SW480 (cell line): Measurements from ENCODE around the gene CFAP20DC.
A peak's percentile ranks its signal among the peaks of the same experiment; 100 is the strongest.
"Not testable (repeated sequence)": the region's sequence is repeated elsewhere in the genome, so short reads cannot be mapped to it uniquely, and the experiment has no call there.

Source experiments
- DNase-seq: peaks from one replicate; pipeline ENCODE4 v3.0.0-alpha.2; 2016; ENCODE audit warnings: low spot score

Gene CFAP20DC

DNA sequence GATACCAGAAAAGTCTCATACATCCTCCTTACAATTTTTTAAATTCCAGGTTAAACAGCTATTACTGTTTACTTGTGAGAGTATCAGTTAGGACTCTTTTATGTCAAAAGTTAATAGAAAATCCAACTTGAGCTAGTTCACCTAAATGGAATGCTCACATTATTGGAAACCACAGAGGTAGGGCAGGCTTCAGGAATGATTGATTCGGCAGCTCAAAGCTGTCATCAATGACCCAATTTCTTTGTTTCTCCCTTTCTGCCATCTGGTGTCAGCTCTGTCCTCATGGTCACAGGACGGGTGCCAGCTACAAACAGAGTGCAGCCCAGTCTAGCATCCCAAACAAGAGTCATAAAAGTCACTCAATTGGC, 32.2 kb downstream of the CFAP20DC start:
- DNase-seq = no peak

DNA sequence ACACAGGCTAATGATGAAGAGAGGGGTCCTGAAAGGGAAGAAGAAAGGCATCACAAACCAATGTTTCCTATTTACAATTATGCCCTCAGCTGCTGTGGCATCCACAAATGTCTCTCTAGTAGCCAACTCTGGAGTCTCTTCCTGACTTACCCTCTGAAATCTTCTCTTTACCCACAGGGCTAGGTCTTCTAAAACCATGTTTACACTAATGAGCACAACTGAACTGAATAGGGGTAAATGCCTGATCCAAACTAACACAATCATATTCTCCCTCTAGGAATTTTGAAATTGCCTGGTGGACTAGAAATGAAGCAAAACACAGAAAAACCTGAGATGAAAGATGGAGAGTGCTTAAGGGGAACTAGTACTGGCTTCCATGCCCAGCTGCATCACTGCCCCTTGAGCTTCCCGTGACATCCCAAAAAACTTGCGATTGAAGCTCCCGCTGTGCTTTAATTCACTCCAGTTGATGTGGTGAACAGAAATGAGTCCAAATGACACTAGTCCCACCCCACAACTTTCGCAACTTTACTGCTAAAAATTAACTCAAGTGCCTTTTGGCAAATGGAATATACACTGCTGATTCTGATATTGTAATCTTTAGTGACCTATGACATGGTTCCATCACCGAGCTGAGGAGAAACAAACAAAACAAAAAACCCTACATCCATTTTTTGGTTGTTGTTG, 32.8 kb downstream of the CFAP20DC start:
- peak; percentile 19 for DNase-seq

DNA sequence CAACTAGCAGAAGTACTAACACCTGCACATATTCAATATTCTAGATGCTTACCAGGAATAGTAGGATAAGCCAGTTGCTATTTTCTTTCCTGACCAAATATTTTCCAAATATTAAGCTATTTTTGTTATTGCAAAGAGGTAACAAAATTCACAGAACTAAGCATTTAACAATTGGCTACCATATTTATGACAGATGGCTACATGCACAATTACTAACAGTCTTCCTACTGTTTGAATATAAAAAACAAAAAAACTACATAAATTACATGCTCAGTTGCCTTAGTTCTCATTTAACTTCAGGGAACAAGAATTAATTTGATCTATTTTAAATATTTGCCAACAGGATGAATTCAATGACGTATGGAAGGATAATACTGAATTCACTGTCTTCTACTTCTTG, 36.2 kb downstream of the CFAP20DC start:
- DNase-seq = no peak

DNA sequence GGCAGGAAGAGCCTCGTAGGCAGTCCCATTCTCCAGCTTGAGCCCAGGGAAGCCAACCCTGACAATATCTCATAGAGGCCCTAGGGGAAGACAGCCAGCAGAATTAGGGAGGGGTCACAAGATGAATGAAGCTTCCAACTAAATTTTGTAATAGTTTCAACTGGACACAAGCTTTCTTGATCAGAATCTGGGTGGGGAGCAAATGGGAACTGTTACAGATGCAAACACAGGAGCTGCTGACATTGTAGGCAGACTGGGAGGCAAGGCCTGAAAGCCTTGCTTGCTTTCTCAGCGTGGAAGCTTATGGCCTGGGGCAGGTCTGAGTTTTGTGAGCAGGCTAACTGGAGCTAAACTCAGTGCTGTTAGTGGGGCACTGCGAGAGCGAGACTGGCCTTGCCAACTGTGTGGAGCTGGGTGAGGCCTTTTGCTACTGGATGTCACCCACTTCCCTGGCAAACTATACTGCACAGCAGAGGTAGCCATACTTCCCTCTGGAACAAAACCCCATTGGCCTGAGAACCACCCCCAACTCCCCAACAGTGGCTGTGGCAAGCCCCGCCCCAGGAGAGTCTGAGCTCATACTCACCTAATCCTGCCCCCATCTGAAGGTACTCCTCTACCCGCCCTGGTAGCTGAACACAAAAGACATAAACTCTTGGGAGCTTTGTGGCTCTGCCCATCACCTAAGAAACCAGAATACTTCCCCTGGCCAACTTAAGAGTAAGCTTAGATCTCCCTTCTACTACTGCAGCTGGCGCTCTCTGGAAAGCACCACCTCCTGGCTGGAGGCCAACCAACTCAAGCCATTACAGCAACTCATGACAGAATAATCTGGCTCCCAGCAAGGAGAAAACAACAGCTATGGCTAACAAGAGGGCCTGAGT, 42.9 kb downstream of the CFAP20DC start:
- no peak for DNase-seq

DNA sequence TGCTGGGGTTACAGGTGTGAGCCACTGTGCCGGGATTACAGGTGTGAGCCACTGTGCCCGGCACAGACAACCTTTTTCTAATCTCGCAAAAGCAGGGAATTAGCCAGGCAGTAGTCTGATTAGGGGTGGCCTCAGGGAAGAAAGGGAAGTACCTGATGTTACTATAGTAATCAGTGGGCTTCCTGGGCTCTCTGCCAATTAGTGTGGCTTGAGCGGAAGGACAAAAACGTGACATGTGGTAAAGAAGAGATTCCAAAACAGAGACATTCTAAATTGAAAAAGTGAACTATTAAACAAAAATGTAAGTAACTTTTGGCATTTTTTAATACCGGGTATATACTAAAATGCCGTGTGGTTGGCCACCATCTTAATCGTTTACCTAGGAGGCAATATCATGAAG, 48.1 kb downstream of the CFAP20DC start:
- DNase-seq = no peak

DNA sequence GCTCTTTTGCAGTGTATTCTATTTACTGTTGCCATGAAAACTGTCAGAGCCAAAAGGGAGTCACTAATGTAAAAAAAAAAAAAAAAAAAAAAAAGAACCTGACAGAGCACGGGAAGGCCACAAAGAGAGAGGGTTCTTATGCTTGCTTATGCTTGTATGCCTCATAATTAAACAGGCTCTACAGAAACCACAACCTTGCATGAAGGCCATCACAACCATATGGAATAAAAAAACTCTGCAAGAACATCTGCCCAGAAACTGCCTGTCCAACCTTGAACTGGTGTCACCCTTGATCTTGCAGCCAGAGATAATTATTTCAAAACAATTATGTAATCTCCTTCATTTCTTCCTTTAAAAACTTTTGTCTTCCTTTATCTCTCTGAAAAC, 50.1 kb downstream of the CFAP20DC start:
- no peak for DNase-seq

DNA sequence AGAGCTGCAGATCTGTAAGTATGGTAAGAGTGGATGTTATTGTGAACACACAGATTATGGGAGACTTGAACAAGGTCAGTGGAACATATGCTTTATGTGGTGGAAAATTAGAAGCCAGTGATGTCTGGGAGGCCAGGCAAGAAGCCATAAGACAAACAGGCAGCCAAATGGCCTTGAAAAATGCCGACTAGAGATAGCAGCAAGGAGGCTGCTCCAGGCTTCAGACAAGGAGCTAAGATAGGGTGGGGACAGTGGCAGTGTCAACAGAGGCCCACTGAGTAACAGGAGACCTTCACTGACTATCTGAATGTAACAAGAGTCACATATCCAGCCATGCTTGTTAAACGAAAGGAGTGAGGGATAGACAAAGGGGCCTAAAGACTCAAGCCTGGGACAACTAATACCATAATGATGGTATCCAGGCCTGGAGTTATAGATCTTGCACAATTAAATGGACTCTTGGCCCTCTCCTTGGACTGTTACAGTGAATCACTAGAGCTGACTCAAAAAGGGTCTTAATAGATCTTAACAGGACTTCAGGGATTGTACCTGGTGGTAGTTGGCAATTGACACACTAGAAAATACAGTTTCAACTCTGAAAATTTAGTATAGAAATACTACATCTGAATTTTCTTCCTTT, 50.6 kb downstream of the CFAP20DC start:
- DNase-seq = no peak

DNA sequence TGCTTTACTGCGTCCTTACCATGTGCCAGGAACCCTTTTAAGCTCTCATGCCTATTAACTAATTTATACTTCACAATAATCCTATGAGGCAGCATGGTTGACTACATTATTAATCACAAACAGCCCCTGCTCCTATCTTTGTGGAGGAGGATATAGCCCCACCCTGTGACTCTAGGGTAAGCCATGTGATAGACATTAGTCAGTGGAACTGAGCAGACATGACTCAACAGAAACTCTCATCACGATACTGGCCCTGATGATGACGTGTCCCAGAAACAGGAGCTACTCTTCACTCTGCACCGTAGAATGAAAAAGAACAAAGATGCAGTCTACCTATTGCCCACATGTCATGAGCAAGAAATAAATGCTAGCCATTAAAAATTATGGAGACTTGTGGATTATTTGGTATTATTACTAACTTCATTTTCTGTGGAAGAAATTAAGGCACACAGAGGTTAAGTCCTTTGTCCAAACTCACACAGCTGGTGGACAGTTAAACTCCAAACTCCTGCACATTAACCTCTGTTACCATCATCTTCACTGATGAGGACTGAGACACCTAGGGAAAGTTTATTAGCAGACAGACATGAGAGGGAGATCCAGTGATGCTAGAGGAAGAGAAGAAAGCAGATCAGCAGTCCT, 51.2 kb downstream of the CFAP20DC start:
- DNase-seq = peak; percentile 79

DNA sequence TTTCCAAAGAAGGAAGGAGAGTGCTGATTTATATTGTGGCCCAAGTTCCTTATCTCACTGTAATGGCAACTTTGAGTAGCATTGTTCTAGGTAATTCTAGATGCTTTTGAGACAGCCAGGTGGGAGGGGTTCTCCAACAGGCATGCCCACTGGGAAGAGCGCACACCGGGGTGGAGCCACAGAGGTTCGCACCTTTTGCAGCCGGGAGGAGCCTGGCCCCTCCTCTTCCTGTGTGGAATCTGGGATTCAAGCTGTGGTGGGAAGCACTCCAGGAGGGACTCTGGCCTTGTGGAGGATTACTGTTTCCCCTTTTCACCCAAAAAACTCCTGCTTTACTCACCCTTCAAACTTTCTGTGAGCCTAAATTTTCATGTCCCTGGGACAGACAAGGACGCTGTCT, 53.1 kb downstream of the CFAP20DC start:
- DNase-seq = no peak

DNA sequence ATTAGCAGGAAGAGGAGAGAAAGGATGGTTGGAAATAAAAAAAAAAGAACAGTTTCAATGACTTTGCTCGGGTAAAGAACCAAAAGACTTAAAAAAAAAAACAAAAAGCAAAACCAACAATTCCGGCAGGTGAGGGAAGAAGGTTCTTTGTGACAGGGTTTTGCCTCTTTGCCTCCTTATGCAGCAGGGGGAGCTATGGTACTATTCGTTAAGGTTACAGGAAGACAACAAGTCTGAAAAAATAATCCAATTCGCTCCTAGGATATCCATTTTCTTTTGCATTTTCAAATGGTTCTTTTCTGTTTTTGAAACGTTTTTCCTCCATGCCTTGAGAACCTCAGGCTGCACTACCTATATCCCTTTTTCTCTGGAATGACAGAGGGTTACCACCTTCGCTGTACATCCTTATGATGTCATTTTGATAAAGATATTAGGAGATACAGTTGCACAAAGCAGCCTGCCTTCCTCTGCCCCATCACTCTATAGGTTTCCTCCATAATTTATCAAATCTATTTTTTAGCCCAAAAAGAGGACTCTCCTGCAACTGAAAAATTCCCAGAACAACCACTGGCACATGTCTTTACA, 55.0 kb downstream of the CFAP20DC start:
- DNase-seq = peak; percentile 73

DNA sequence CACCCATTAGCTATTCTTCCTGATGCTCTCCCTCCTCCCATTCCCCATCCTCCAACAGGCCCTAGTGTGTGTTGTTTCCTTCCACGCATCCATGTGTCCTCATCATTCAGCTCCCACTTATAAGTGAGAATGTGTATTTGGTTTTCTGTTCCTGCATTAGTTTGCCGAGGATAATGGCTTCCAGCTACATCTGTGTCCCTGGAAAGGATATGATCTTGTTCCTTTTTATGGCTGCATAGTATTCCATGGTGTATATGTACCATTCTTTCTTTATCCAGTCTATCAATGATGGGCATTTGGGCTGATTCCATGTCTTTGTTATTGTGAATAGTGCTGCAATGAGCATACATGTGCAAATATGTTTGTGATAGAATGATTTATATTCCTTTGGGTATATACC, 56.3 kb downstream of the CFAP20DC start:
- no peak for DNase-seq

DNA sequence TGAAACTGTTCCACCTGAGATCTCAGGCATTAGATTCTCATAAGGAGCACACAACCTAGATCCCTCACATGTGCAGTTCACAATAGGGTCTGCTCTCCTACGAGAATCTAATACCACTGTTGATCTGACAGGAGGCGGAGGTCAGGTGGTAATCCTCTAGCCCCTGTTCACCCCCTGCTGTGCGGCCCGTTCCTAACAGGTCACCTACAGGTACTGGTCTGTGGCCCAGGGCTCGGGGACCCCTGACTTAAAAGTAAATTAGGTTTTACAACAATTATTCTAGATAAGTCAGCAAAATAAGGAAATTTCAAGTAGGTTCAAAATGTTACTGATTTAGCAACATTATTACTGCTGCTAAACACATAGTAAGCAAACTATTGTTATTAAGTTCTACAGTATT, 58.2 kb downstream of the CFAP20DC start:
- DNase-seq = no peak

DNA sequence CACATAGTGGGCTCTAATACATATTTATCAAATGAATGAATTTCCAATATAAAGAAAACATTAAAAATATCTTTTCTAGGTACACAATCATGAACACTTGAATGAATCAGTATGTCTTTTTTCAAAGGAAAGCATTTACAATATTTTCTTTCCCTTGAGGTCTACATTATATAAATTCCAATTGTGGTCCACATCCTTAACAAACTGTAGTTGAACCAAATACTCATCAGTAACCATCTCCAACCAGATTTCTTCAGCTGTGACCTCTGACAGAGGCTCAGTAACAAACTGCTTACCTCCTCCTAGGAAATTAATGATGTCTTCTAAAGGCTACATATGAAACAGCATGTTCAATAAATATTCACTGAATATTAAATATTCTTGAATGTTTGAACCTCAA, 58.8 kb downstream of the CFAP20DC start:
- DNase-seq = no peak

DNA sequence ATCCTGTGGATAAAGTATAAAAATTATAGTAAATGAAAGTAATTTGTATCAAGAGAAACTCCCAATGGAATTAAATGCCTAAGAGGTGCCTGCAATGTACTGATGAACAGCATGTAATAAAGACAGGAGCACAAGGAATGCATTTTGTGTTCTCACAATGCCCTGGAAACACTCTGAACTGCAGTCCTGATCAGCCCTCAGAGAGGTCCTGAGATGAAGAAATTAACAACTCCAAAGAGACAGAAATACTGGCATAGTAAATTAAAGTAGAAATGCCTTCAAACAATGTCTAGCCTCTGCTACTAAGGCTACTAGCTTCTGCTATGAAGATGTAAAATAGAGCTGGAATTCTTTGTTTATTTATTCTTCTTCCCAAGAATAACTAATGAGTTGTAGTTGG, 59.9 kb downstream of the CFAP20DC start:
- DNase-seq = no peak

DNA sequence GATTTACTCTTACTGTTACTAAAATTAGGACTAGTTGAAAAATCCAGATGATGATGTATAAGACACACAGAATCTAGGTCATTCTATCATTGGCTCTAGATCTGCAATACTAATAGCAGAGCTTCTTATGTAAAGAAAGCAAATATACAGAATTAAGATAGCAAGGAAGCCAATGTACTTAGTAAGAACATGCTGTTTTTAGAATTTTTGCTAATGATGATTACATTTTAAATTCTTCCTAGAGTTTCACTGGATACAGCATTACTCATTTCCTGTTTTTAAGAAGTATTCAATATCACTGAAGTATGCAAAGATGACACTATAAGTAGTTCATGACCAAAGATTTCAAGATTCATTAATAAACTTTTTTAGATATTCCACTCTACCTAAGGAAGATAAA, 60.7 kb downstream of the CFAP20DC start:
- no peak for DNase-seq

DNA sequence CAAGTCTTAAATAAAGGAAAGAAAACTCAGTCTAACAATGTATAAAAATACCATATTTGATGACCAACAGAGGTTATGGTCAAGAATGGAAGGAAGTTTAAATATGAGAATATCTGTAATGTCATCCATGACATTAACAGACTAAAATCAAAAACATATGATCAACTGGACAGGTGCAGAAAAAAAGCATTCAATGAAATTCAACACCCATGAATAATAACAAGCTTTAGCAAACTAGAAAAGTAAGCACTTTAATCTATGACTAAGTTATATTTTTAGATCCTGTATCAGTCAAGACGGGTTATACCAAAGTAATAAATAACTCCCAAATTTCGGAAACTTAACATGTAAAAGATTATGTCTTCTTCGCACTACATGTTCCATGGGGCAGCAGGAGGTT, 61.8 kb downstream of the CFAP20DC start:
- DNase-seq = no peak

DNA sequence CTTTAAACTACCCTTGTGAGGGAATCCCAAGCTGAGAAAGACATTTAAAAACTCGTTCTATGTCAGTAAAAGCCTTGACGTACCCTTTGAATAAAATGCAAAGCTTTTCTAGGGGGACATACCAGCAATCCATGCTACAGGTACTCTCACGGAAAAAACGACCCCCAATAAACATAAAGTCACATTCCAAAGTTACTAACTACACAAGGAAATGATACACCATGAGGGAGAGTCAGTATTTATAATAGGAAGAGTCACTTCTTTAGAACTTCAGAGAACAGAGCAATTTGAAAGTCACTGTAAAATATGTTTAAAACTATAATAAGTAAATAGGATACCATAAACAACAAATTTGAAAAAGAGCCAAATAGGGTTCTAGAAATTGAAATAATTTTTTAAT, 63.2 kb downstream of the CFAP20DC start:
- no peak for DNase-seq

DNA sequence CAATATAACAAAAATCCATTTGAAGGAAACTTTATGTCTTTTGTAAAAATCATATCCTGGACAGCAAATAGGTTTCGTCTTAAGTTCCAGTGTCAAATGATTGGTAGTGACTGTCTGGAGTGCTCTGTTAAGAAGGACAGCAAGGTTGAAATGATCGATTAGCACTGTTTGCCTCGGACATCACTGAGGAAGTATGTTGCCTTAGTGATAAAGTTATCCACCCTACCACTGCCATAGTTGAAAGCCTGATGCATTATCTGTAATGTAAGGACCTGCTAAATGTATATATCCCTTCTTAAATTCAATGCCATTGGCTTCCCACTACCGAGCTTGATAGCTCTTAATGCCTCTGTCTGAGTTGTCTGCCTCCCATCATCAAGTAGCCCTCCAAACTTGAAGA, 70.0 kb downstream of the CFAP20DC start:
- no peak for DNase-seq

DNA sequence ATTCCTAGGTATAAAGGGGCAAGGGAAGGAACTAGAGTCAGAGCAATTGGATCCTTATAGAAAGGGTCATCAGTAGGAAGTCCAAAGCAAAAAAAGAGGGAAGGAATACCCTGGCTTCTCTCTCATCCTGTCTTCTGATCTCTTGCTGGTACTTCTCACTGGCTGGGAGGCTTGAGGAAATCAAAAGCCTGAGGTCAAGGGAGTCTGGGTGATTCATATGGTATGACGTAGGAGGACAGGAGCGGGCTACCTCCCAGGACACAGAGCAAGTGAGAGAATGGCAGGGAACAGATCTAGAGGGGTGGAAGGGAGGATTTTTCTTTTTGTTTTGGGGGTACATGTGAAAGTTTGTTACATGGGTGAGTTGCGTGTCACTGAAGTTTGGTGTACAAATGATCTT, 76.0 kb downstream of the CFAP20DC start:
- DNase-seq = no peak

DNA sequence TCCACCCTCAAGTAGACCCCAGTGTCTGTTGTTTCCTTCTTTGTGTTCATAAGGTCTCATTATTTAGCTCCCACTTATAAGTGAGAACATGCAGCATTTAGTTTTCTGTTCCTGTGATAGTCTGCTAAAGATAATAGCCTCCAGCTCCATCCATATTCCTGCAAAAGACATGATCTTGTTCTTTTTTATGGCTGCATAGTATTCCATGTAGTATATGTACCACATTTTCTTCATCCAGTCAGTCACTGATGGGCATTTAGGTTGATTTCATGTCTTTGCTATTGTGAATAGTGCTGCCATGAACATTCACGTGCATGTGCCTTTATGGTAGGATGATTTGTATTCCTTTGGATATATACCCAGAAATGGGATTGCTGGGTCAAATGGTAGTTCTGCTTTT, 82.0 kb downstream of the CFAP20DC start:
- DNase-seq = not testable (repeated sequence)

DNA sequence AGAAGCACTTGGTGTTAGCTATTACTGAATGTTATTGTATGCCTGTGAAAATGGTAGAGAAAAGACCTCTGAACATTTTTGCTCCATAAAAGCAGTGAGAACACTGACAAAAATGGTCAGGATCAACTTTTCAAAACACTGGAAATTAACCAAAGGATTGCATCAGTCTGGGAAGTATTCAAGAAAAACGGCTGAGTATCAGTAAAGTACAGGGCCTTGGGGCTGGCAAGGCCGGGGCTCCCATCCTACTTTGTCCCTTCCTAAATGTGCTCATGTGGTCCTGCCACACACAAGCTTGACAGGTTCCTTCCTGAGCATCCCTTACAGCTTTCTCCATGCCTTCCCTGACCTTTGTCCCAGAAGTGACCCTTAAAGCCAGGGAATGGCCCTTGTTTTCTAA, 84.0 kb downstream of the CFAP20DC start:
- no peak for DNase-seq

DNA sequence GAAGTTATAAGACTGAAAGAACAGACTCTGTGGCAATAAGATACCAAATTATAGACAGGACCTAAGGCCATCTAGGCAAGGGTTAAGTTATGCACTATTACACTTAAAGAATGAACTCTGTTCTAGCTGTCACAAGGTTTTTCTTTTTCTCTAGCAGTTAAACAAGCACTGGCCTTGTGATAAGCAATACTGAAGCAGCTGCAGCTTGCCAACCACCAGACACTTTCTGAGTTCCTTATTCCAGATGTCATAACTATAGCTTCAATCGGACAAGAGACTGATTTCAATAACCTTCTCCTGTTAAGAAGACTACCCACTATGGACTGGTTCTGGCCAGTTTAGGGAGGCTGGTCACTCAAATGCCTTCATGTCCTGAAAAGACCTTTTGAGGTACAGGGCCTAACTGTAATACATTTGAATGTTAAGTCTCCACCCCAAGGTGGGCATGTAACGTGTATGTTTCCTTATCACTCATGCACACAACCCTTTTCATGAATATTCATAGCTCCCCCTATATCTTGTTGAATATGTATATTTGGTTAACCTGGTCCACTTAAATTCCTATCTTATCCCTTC, 85.8 kb downstream of the CFAP20DC start:
- DNase-seq = no peak
